MM.1S (cell line): Measurements from ENCODE around the gene MMP7.

Experiments used
- DNase-seq: peaks from one replicate; pipeline ENCODE4 v3.0.0-alpha.2; 2015
- H2AFZ ChIP-seq: fragments of 300-600 bp; sonication (generic); 2 replicates; pipeline ENCODE4 v1.6.0; 2016; ENCODE audit warnings: antibody characterized with exemption, low read length
- H3F3A ChIP-seq: fragments of 300-600 bp; sonication (generic); 2 replicates; pipeline ENCODE4 v1.6.1; 2016; ENCODE audit warnings: mild to moderate bottlenecking, antibody characterized with exemption, low read length, moderate library complexity, mixed read lengths; ENCODE audit not compliant: insufficient read depth
- H3K27ac ChIP-seq: fragments of 300-600 bp; sonication (generic); 2 replicates; pipeline ENCODE4 v1.5.1; 2016; ENCODE audit warnings: mild to moderate bottlenecking, low read length
- H3K27me3 ChIP-seq: fragments of 300-600 bp; sonication (generic); replicated peaks from 2 replicates; pipeline ENCODE4 v1.6.0; 2016; ENCODE audit warnings: low read length; ENCODE audit not compliant: insufficient read depth
- H3K36me3 ChIP-seq: fragments of 300-600 bp; sonication (generic); replicated peaks from 2 replicates; pipeline ENCODE4 v1.6.1; 2016; ENCODE audit warnings: mild to moderate bottlenecking, low read length, mixed read lengths; ENCODE audit not compliant: insufficient read depth
- H3K4me1 ChIP-seq: fragments of 300-600 bp; sonication (generic); 2 replicates; pipeline ENCODE4 v1.6.1; 2016; ENCODE audit warnings: low read length, mixed read lengths
- H3K4me2 ChIP-seq: fragments of 300-600 bp; sonication (generic); 2 replicates; pipeline ENCODE4 v1.6.0; 2016; ENCODE audit warnings: low read depth, low read length
- H3K4me3 ChIP-seq: fragments of 300-600 bp; sonication (generic); 2 replicates; pipeline ENCODE4 v1.5.1; 2016; ENCODE audit warnings: low read length, mixed read lengths
- H3K79me2 ChIP-seq: fragments of 300-600 bp; sonication (generic); 2 replicates; pipeline ENCODE4 v1.6.1; 2016; ENCODE audit warnings: mixed run types, low read length, mixed read lengths
- H3K9ac ChIP-seq: fragments of 300-600 bp; sonication (generic); 2 replicates; pipeline ENCODE4 v1.6.1; 2016; ENCODE audit warnings: low read length, mixed read lengths
- H3K9me2 ChIP-seq: fragments of 300-600 bp; sonication (generic); replicated peaks from 2 replicates; pipeline ENCODE4 v1.6.1; 2016; ENCODE audit warnings: mild to moderate bottlenecking, low read length, mixed read lengths; ENCODE audit not compliant: insufficient read depth
- H3K9me3 ChIP-seq: fragments of 300-600 bp; sonication (generic); replicated peaks from 2 replicates; pipeline ENCODE4 v1.6.1; 2016; ENCODE audit warnings: mild to moderate bottlenecking, low read length, mixed read lengths; ENCODE audit not compliant: insufficient read depth
- H4K20me1 ChIP-seq: fragments of 300-600 bp; sonication (generic); 2 replicates; pipeline ENCODE4 v1.6.1; 2016; ENCODE audit warnings: mild to moderate bottlenecking, low read length, moderate library complexity, mixed read lengths; ENCODE audit not compliant: insufficient read depth
- CTCF ChIP-seq: fragments of 300-600 bp; sonication (generic); IDR thresholded peaks from 2 replicates; pipeline ENCODE4 v1.5.1; 2016; ENCODE audit warnings: antibody characterized with exemption, low read length, mixed read lengths
- EZH2 ChIP-seq: fragments of 300-600 bp; sonication (generic); optimal IDR thresholded peaks from 2 replicates; pipeline ENCODE3; 2017; ENCODE audit warnings: low read depth, mild to moderate bottlenecking, antibody characterized with exemption, low read length, mixed read lengths
- EZH2phosphoT487 ChIP-seq: fragments of 300-600 bp; sonication (generic); IDR thresholded peaks from 2 replicates; pipeline ENCODE4 v1.6.1; 2018; ENCODE audit warnings: antibody characterized with exemption, low read length

The MMP7 gene

GRCh38 chr11:102473543-102473942 lies 57.0 kb downstream of the MMP7 start:
- no peak overlapping the region for H2AFZ ChIP-seq
- peak overlapping the region; percentile 38 for H3K4me2 ChIP-seq
- H3F3A ChIP-seq, result peaks cover 30% of the 10 kb centered on the region
- no peaks in the 10 kb centered on the region for H3K79me2 ChIP-seq
- TF ChIP-seq CTCF (no peak), EZH2 (no peak), EZH2phosphoT487 (no peak)
- H3K9me3 ChIP-seq, result no peaks in the 10 kb centered on the region
- DNase-seq, result peak; percentile 5
- peak overlapping the region; percentile 56 for H3K9ac ChIP-seq
- H3K9me2 ChIP-seq, result no peaks in the 10 kb centered on the region
- peak overlapping the region; percentile 89 for H3K27ac ChIP-seq
- no peak overlapping the region for H3K4me3 ChIP-seq
- H4K20me1 ChIP-seq, result no peaks in the 10 kb centered on the region
- no peaks in the 10 kb centered on the region for H3K27me3 ChIP-seq
- peaks cover 58% of the 10 kb centered on the region for H3K4me1 ChIP-seq
- H3K36me3 ChIP-seq, result no peaks in the 10 kb centered on the region

- H3K9me3 ChIP-seq, result no peaks in the 10 kb centered on the region
- H2AFZ ChIP-seq, result no peak overlapping the region
- no peaks in the 10 kb centered on the region for H3K36me3 ChIP-seq
- H4K20me1 ChIP-seq, result no peaks in the 10 kb centered on the region
- H3F3A ChIP-seq, result peaks cover 30% of the 10 kb centered on the region
- H3K4me1 ChIP-seq, result peaks cover 56% of the 10 kb centered on the region
- no peaks in the 10 kb centered on the region for H3K9me2 ChIP-seq
- no peak overlapping the region for H3K9ac ChIP-seq
- H3K4me3 ChIP-seq, result no peak overlapping the region
- no peak overlapping the region for H3K27ac ChIP-seq
- TF ChIP-seq CTCF, result no peak
- H3K27me3 ChIP-seq, result no peaks in the 10 kb centered on the region
- no peaks in the 10 kb centered on the region for H3K79me2 ChIP-seq
- no peak overlapping the region for H3K4me2 ChIP-seq
- DNase-seq, result peak; percentile 5
Measured at GRCh38 chr11:102472127-102472526, 58.4 kb downstream of the MMP7 start.

- H3K4me2 ChIP-seq, result no peak overlapping the region
- H3K27ac ChIP-seq, result no peak overlapping the region
- H3K36me3 ChIP-seq, result no peaks in the 10 kb centered on the region
- DNase-seq, result no peak
- H3K9ac ChIP-seq, result no peak overlapping the region
- peaks cover 49% of the 10 kb centered on the region for H3K4me1 ChIP-seq
- no peaks in the 10 kb centered on the region for H3K27me3 ChIP-seq
- no peaks in the 10 kb centered on the region for H3K9me2 ChIP-seq
- no peaks in the 10 kb centered on the region for H3K9me3 ChIP-seq
- H4K20me1 ChIP-seq, result no peaks in the 10 kb centered on the region
- H3K4me3 ChIP-seq, result no peak overlapping the region
- no peak overlapping the region for H2AFZ ChIP-seq
- H3K79me2 ChIP-seq, result no peaks in the 10 kb centered on the region
- TF ChIP-seq EZH2 (no peak), CTCF (no peak), EZH2phosphoT487 (no peak)
- H3F3A ChIP-seq, result peaks cover 25% of the 10 kb centered on the region
Measured at GRCh38 chr11:102471474-102471873, 59.1 kb downstream of the MMP7 start.
